Activated T-cell treated with anti-CD3 and anti-CD28 coated beads, Interleukin-2, amount 50 U/mL, for 4 hours (primary cell): ENCODE data around the gene ALPK3. TPM values are rescaled to one million over a fixed set of nuclear protein-coding genes. Genes with fewer than 3 reads are reported as not detected.

ENCODE experiments used
- total RNA-seq, 3 donors: library from RNA; stranded (reverse); gene quantifications; one replicate each; pipeline ENCODE4 v1.2.1, GENCODE V29; 2021

Gene ALPK3
- total RNA-seq, 3 donors from 2014 or later = 0.05 to 0.13 (median 0.11) TPM

Other genes starting within 250 kb of the ALPK3 start
- 1 to 10 TPM; 6.3 to 9.3 (median 6.6) TPM for gene ZSCAN2, start 216.3 kb upstream of the ALPK3 start, total RNA-seq
- gene WDR73, start 163.1 kb upstream of the ALPK3 start, total RNA-seq = 10 to 100 TPM; 31.1 to 38.8 (median 36.0) TPM
- 10 to 100 TPM in 1 of 3 donors, 1 to 10 TPM in 2; 9.1 to 12.0 (median 9.3) TPM for gene NMB, start 159.2 kb upstream of the ALPK3 start, total RNA-seq
- gene SEC11A, start 101.2 kb upstream of the ALPK3 start, total RNA-seq = 10 to 100 TPM; 72.3 to 82.9 (median 79.2) TPM
- gene ZNF592, start 68.8 kb upstream of the ALPK3 start, total RNA-seq = 10 to 100 TPM; 28.7 to 30.6 (median 30.5) TPM
- gene SLC28A1, start 67.3 kb downstream of the ALPK3 start, total RNA-seq = not detected
- 10 to 100 TPM; 16.9 to 17.9 (median 17.8) TPM for gene PDE8A, start 164.5 kb downstream of the ALPK3 start, total RNA-seq